NCI-H1048 (cell line): ENCODE data around the gene FSTL4.

Experiments used
- DNase-seq: peaks from one replicate; lab custom pipeline; 2025; lab: John Stamatoyannopoulos, UW

The FSTL4 gene

GRCh38 chr5:133386662-133387061 is 225.7 kb downstream of the FSTL4 start:
- no peak for DNase-seq

- no peak for DNase-seq
These were observed 227.0 kb downstream of the FSTL4 start for GRCh38 chr5:133385346-133385745.

- no peak for DNase-seq
These were observed 227.4 kb downstream of the FSTL4 start for GRCh38 chr5:133384903-133385302.

GRCh38 chr5:133384120-133384855 is 228.1 kb downstream of the FSTL4 start:
- DNase-seq = no peak

- DNase-seq = no peak
These were observed 228.8 kb downstream of the FSTL4 start for GRCh38 chr5:133383580-133383939.

GRCh38 chr5:133382661-133383579 is 229.4 kb downstream of the FSTL4 start:
- no peak for DNase-seq

- DNase-seq = no peak
These were observed 230.6 kb downstream of the FSTL4 start for GRCh38 chr5:133381571-133382365.

GRCh38 chr5:133381041-133381440 is 231.3 kb downstream of the FSTL4 start:
- DNase-seq = no peak

- DNase-seq = no peak
These were observed 234.6 kb downstream of the FSTL4 start for GRCh38 chr5:133377736-133378135.

- DNase-seq = no peak
These were observed 235.4 kb downstream of the FSTL4 start for GRCh38 chr5:133376986-133377385.

- no peak for DNase-seq
These were observed 239.0 kb downstream of the FSTL4 start for GRCh38 chr5:133373121-133373870.

- no peak for DNase-seq
These were observed 239.9 kb downstream of the FSTL4 start for GRCh38 chr5:133372293-133372937.

- DNase-seq = no peak
These were observed 240.8 kb downstream of the FSTL4 start for GRCh38 chr5:133371371-133372155.

- DNase-seq = no peak
These were observed 241.4 kb downstream of the FSTL4 start for GRCh38 chr5:133370904-133371303.

- DNase-seq = no peak
These were observed 242.1 kb downstream of the FSTL4 start for GRCh38 chr5:133370036-133370831.

- no peak for DNase-seq
These were observed 243.2 kb downstream of the FSTL4 start for GRCh38 chr5:133368916-133369783.

- no peak for DNase-seq
These were observed 244.4 kb downstream of the FSTL4 start for GRCh38 chr5:133367984-133368383.

- no peak for DNase-seq
These were observed 245.1 kb downstream of the FSTL4 start for GRCh38 chr5:133367071-133367786.
